NCI-H1930 (cell line): ENCODE results near the gene ST3GAL3.

Source experiments
- DNase-seq, 2 experiments: peaks; one replicate each; lab custom pipeline; 2025; lab: John Stamatoyannopoulos, UW

The ST3GAL3 gene

DNA sequence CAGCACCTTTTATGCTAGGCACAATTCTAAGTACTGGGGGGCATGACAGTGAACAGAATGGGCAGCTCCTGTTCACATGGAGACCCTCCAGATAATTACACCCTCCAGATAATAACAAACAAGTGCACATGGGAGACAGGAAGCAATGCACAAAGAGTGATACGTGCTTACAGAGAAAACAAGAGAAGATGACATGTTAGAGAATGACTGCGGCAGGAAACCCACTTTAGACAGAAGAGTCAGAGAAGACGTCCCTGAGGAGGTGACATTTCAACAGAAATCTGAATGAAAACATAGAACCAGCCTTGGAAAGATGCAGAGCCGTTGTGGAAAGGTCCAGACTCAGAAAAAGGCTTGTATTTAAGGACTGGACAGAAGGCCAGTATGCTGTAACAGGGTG is 171.5 kb downstream of the ST3GAL3 start:
- DNase-seq = no peak

- no peak for DNase-seq
These were observed 172.1 kb downstream of the ST3GAL3 start for GRCh38 chr1:43879414-43879813.

DNA sequence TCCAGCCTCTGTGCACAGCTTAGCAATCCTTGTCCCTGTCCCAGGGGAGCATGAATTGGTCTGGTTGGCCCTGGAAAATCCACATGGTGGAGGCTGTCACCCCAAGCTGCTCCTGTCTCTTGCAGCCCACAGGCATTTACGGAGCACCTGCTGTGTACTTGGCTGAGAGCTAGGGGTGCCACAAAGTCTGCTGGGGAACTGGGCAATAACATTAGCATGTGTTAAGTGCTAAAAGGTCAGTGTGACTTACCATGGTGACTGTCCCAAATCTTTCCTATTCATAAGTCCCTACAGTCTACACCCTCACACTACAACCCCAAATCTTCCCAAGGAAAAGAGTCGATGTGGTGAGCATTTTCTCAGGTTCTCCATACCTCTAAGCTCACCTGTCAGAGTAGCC is 172.7 kb downstream of the ST3GAL3 start:
- no peak for DNase-seq

- no peak for DNase-seq
These were observed 173.3 kb downstream of the ST3GAL3 start for GRCh38 chr1:43880604-43881003.

DNA sequence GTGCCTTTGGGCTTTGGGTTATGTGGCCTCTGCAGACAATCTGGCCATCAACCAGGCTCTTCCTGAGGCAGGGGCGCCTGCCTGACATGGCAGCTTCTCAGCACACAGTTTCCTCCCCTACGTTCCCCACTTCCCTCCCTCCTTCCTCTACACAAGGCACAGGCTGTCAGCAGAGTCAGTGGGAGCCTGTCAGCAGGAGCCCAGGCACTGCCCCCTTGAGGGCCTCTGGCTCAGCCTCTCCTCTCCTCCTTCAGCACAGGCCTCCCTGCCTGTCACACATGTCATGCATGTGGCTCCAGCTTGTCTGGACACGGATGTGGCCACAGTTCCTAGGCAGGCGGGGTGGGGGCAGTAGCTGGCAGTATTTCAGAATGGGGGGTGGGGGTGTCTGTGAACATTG is 174.1 kb downstream of the ST3GAL3 start:
- DNase-seq = no peak

GRCh38 chr1:43882763-43883162 is 175.4 kb downstream of the ST3GAL3 start:
- no peak for DNase-seq

GRCh38 chr1:43883321-43883720 is 176.0 kb downstream of the ST3GAL3 start:
- DNase-seq = no peak

DNA sequence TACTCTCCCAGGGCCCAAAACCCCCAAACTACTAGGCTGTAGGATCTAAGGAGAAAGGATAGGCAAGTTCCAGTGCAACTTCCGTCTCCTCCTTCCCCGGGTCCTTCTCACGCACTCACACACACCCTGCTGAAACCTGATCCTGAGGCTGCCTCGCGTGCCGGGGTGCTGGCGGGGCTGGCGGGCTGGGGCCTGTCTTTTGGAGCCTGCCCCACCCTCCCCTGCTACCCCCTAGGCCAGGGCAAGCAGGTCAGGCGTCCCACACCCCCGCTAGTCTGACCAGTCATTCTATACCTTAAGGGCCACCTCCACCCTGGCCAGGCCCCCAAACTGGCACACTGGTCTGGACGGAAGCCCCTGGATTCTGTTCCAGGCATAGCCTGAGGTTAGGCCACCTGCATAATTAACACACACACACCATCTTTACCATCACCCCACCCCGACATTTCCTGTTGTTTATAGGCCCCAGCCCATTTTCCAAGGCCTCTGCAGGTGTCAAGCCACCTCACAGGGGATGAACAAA is 178.0 kb downstream of the ST3GAL3 start:
- DNase-seq = no peak

DNA sequence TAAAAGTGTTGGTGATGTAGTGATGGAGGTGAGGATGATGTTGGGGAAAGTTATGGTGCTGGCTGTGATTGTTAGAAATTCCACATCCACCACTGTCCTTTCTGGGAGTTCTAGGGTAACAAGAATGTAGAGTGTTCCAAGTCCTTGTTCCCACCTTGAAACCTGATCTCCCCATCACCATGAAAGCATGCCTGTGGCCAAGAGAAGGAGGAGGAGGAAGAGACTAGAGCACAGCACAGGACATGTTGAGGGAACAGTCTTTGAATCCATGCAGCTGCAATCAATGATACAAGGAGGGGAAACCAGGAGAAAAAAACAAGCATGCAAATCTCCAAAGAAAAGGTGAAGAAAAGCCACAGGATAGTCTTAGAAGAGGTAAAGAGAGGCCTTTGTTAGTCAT is 180.4 kb downstream of the ST3GAL3 start:
- no peak for DNase-seq

DNA sequence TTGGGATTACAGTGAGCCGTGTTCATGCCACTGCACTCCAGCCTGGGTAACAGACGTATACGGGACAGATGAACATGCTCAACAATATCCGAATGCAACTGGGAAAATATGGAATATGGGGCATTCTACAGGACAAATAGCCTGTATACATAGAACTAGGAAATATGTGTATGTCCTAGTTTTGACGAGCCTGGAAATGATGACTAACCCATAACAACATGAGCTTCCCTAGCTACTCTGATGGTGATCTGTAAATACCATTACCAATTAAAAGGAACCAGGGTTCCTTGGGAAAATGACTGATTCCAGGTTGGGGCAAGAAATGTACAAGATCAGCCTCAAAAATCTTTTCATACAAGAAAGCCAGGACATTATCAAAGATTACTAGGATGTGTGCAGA is 183.5 kb downstream of the ST3GAL3 start:
- no peak for DNase-seq

DNA sequence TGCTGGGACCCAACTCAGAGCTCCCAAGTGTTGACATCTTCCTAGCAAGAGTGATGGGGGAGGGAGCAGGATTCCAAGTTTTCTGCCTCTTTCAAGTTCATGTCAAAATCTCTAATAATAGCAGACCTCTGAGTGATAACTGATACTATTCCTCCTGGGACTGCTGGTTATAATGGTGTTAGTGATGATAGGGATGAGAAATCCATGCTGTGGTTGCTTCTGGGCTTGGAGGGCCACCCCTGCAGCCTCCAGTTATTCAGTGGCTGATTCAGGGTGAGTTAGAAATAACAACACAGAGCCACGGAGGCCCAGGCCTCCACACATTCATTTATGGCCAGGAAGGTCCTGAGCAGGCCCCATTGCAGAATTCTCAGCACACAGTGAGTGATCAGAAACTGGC is 185.7 kb downstream of the ST3GAL3 start:
- DNase-seq = no peak

DNA sequence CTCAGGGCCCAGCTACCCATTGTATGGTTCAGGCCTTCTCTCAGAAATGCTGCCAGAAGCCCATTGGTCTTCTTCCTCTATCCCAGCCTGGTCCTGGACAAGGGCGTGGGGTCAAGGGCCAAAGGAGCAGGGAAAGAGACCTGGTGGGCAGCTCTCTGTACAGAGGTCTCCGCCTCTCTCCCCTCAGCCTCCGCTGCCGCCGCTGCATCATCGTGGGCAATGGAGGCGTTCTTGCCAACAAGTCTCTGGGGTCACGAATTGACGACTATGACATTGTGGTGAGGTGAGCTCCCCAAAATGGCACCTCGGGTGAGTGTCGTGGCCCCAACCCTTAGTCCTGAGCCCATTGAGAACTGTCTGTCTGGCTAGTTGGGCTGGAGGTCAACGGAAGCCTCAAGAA is 191.6 kb downstream of the ST3GAL3 start:
- DNase-seq = no peak

- DNase-seq = no peak
These were observed 193.1 kb downstream of the ST3GAL3 start for GRCh38 chr1:43900386-43900785.

DNA sequence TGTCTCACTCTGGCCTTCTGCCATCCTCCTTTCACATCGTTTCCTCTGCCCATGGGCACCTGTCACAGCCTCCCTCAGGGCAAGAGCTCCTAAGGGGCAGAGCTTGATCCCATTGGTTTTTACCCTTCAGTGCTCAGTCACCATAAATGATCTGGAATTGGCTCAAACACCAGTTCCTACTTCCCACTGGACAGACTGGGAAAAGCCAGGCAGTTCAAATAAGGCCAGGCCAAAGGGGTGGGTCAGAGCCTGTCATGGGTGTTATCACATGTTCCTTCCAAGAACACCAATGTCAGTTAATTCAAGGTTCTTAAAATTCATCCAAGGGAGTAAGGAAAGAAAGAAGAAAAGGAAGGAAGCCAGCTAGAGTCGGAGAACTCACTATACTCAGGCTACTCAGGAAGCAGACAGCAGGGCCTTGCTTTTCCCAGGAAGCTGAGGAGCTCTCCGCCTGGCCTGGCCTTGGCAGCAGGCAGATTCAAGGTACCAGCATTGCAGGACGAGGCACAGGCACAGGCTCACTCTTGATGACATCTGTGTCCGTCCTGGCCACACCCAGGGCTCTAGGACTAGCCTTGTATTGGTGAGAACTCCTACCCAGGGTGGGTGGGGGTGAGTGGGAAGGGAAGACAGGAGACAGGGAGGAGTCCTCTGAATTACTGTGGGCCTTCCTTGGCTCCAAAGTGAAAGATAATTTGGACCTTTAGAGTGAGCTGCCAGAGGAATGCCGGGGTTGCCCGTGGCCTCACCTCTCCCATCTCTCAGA is 194.0 kb downstream of the ST3GAL3 start:
- DNase-seq = no peak

GRCh38 chr1:43902058-43902831 is 194.9 kb downstream of the ST3GAL3 start:
- no peak for DNase-seq

DNA sequence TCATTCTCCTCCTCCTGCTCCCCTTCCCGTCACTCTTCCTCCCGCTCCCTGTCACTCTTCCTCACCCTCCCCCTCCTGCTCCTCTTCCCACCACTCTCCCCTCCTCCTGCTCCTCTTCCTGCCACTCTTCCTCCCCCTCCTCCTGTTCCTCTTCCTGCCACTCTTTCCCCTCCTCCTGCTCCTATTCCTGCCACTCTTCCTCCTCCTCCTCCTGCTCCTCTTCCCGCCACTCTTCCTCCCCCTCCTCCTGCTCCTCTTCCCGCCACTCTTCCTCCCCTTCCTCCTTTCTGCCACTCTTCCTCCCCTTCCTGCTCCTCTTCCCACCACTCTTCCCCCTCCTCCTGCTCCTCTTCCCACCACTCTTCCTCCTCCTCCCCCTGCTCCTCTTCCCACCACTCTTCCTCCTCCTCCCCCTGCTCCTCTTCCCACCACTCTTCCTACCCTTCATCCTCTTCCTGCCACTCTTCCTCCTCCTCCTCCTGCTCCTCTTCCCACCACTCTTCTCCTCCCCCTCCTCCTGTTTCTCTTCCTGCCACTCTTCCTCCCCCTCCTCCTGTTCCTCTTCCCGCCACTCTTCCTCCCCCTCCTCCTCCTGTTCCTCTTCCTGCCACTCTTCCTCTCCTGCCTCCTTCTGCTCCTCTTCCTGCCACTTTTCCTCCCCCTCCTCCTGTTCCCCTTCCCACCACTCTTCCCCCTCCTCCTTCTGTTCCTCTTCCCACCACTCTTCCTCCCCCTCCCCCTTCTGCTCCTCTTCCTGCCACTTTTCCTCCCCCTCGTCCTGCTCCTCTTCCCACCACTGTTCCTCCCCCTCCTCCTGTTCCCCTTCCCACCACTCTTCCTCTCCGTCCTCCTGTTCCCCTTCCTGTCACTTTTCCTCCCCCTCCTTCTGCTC is 197.6 kb downstream of the ST3GAL3 start:
- DNase-seq = no peak

GRCh38 chr1:43908226-43908625 is 200.9 kb downstream of the ST3GAL3 start:
- no peak for DNase-seq

DNA sequence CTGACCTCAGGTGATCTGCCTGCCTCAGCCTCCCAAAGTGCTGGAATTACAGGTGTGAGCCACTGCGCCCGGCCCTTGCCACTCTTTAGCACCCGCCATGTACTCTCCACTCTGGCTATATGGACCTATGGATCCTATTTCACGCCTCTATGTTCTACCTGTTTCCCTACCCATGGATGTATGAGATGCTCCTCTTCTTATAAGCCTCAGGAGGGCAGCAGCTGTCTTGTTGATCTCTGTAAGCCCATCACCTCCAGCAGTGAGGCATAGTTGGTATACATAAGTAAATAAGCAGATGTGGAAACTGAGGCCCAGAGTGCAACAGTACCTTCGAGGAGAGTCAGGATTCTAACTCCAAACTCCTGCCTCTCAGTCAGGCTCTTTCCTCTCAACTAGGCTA is 201.5 kb downstream of the ST3GAL3 start:
- DNase-seq = no peak

DNA sequence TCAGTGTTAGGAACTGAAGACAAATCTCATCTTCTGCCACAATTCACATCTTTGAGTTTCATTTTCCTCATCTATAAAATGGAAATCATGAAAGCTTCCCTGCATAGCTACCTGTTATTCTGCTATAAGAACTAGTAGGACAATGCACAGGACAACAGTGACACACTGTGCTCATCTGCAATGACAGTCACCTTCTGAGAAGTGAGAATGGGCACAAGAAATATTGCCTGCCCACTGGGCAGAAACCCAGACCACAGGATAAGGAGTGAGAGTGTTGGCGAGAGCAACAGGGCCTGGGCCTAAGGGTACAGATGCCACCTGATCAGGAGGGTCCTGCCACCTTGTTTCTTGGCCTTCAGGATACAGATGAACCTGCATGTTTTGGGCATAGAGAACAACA is 203.0 kb downstream of the ST3GAL3 start:
- no peak for DNase-seq

DNA sequence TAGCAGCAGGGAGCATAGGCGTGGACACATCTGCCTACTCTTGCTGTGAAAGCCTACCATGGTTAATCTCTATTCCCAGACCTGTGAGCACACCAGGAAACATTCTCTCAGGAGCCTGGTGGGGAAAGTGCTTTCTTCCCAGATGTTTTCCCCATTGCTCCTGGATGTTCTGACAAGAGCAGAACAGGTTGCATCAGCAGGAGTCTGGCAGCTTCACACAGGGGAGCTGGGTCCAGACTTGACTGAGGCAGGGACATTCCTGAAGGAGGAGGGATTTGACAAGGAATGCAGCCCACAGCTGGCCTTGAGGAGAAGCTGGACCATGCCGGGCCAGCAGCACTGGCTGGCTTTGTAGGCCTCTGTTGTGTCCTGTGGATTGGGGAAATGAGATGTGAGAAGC is 205.3 kb downstream of the ST3GAL3 start:
- DNase-seq = no peak

GRCh38 chr1:43913051-43913501 is 205.7 kb downstream of the ST3GAL3 start:
- no peak for DNase-seq

- DNase-seq = no peak
These were observed 206.5 kb downstream of the ST3GAL3 start for GRCh38 chr1:43913666-43914360.
